Kidney (tissue), 14 donors: ENCODE data around the gene HYCC1. TPM values are rescaled to one million over a fixed set of nuclear protein-coding genes. Genes with fewer than 3 reads are reported as not detected.

Experiments
- DNase-seq, 5 donors: peaks; one replicate each; pipeline ENCODE4 v3.0.0-alpha.2; 2013 to 2020
- FAIRE-seq: peaks from 2 replicates; lab custom pipeline; 2012; peaks lifted over from hg19 to GRCh38; lab: Jason Lieb, UNC
- H3K27ac ChIP-seq, 2 donors: one replicate each; pipeline ENCODE4 v1.7.0; 2013; ENCODE audit warnings: low read depth in 2 of 2, low read length in 2 of 2, inconsistent platforms in 1 of 2
- H3K27me3 ChIP-seq: one replicate; pipeline ENCODE4 v1.7.1; 2013; ENCODE audit warnings: low read length, inconsistent platforms; ENCODE audit not compliant: control insufficient read depth, insufficient read depth
- H3K36me3 ChIP-seq, 3 donors: one replicate each; pipeline versions ENCODE4 v1.7.0 to v1.7.1; 2013; ENCODE audit warnings: low read length in 3 of 3, control low read depth in 1 of 3, inconsistent platforms in 1 of 3; ENCODE audit not compliant: insufficient read depth in 3 of 3, control insufficient read depth in 2 of 3
- H3K4me1 ChIP-seq, 3 donors: one replicate each; pipeline versions ENCODE4 v1.7.0 to v1.7.1; 2013; ENCODE audit warnings: low read length in 3 of 3, inconsistent platforms in 1 of 3, low read depth in 1 of 3; ENCODE audit not compliant: control insufficient read depth in 2 of 3, insufficient read depth in 2 of 3
- H3K4me3 ChIP-seq, 3 donors: one replicate each; pipeline versions ENCODE4 v1.7.0 to v1.8.1; 2013; ENCODE audit warnings: low read length in 3 of 3, control low read depth in 1 of 3, inconsistent platforms in 1 of 3
- H3K9ac ChIP-seq, 3 donors: one replicate each; pipeline versions ENCODE4 v1.7.0 to v1.7.1; 2013; ENCODE audit warnings: low read length in 3 of 3, control low read depth in 1 of 3, inconsistent platforms in 1 of 3
- H3K9me3 ChIP-seq, 3 donors: one replicate each; pipeline versions ENCODE4 v1.7.0 to v1.7.1; 2013; ENCODE audit warnings: low read length in 3 of 3, control low read depth in 1 of 3, inconsistent platforms in 1 of 3; ENCODE audit not compliant: control insufficient read depth in 2 of 3, insufficient read depth in 1 of 3
- CTCF ChIP-seq: IDR thresholded peaks from 3 replicates; pipeline ENCODE4 v1.5.1; 2012; ENCODE audit warnings: mild to moderate bottlenecking, moderate library complexity, borderline replicate concordance; ENCODE audit not compliant: insufficient read depth; ENCODE audit errors: extremely low read depth
- intact Hi-C: fragments of 100-400 bp; cut with DNase I; formaldehyde crosslinking; loops from one replicate; pipeline ENCODE4 v1.11.1; 2022
- polyA plus RNA-seq: library from polyadenylated mRNA; stranded (reverse); fragments of 350-450 nt; fragmentation: Illumina TruSeq; extraction: RNeasy Lipid Tissue Mini Kit (QIAGEN cat#74804); gene quantifications from one replicate; pipeline ENCODE4 v1.2.3, GENCODE V29; 2014; ENCODE audit warnings: low read depth, low replicate concordance; ENCODE audit not compliant: insufficient read depth
- total RNA-seq: library from RNA; stranded (reverse); fragmentation: NEBNext Ultra II Directional; extraction: Animal tissue kit (Norgen Biotek cat#: 25700); gene quantifications from one replicate; pipeline ENCODE4 v1.2.1, GENCODE V29; 2021
- donor health status: control.
- donor health status: control.
- donor health status: control.
- donor health status: control.
- donor health status: control.
- donor health status: DM: yes; HTN: yes; CAD: no.
- donor health status: Normal renal cell carcinoma (clear cell type).

HYCC1 gene
- total and polyA plus RNA-seq, 2 donors from 2014 or later = 2.2 to 22.6 TPM

- no peak overlapping the region for H3K27ac ChIP-seq
- no peaks in the 10 kb centered on the region for H3K27me3 ChIP-seq
- H3K4me3 ChIP-seq = peak overlapping the region; percentile 40 to 82 (median 77)
- peak; percentile 31 to 86 (median 64) for DNase-seq
- no peak for TF ChIP-seq CTCF
- no peaks in the 10 kb centered on the region for H3K36me3 ChIP-seq
- FAIRE-seq = no peak
- peak overlapping the region; percentile 18 to 73 (median 19) for H3K9ac ChIP-seq
- H3K4me1 ChIP-seq = peaks cover 0 to 3% (median 0%) of the 10 kb centered on the region in 3 donors
- H3K9me3 ChIP-seq = no peaks in the 10 kb centered on the region
- intact Hi-C loops = no loop called here
These were observed 819 bp downstream of the HYCC1 start for GRCh38 chr7:23012908-23013714.

- TF ChIP-seq CTCF = no peak
- Histone ChIP-seq H3K27me3 (no peaks in the 10 kb centered on the region), H3K4me3 (peak overlapping the region in 1 of 3 donors; percentile 77), H3K4me1 (peaks cover 0 to 3% (median 0%) of the 10 kb centered on the region in 3 donors), H3K27ac (no peak overlapping the region), H3K9ac (no peak overlapping the region), H3K36me3 (no peaks in the 10 kb centered on the region), H3K9me3 (no peaks in the 10 kb centered on the region)
- FAIRE-seq (no peak), DNase-seq (no peak)
- intact Hi-C loops = no loop called here
These were observed 1.7 kb downstream of the HYCC1 start for GRCh38 chr7:23012186-23012585.

- Histone ChIP-seq H3K36me3 (no peaks in the 10 kb centered on the region), H3K27ac (no peak overlapping the region), H3K27me3 (no peaks in the 10 kb centered on the region), H3K9ac (no peak overlapping the region), H3K9me3 (no peaks in the 10 kb centered on the region), H3K4me1 (peaks cover 0 to 3% (median 0%) of the 10 kb centered on the region in 3 donors), H3K4me3 (no peak overlapping the region)
- no peak for FAIRE-seq
- no peak for DNase-seq
- TF ChIP-seq CTCF = no peak
- intact Hi-C loops = no loop called here
These were observed 2.6 kb downstream of the HYCC1 start for GRCh38 chr7:23011222-23011924.
